PFSK-1 (cell line): ENCODE data around the gene IGSF21.

Experiments used
- POLR2AphosphoS5 ChIP-seq: IDR thresholded peaks from 2 replicates; pipeline ENCODE4 v1.6.1; 2012; ENCODE audit warnings: low read depth, mild to moderate bottlenecking, control low read depth, low read length, moderate library complexity
- SIN3A ChIP-seq: IDR thresholded peaks from 2 replicates; pipeline ENCODE4 v1.6.1; 2012; ENCODE audit warnings: mild to moderate bottlenecking, low read length, moderate library complexity, borderline replicate concordance; ENCODE audit not compliant: insufficient read depth

DNA sequence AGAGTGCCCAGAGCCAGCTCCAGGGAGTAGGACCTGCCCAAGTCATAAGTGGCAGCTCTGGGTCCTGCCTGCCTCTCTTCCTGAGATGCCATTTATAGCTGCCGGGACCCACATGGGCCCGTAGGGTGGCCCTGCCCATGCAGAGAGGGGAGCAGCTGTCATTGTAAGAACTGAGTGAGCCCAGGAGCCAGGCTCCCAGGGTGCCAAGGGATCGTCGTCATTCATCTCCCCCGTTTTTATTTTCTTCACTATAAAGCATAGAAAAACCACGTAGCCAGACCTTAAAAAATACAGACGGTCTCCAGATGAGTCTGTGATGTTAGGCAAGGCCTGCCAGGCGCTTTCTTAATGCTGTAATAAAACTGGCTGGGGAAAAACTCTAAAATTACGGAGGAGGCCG is 90.7 kb downstream of the IGSF21 start:
- TF ChIP-seq SIN3A (no peak), POLR2AphosphoS5 (no peak)
